ENCODE data around the gene CFB.

Gene CFB

GRCh38 chr6:31901415-31901952 lies 44.4 kb upstream of the CFB start:
- H3K4ac ChIP-seq (ENCODE audit: low read depth, low read length), result peak overlapping the region; percentile 65
- H3K79me2 ChIP-seq (ENCODE audit: control insufficient read depth, insufficient read depth, low read length, poor library complexity), result peaks cover 7% of the 10 kb centered on the region
- peak overlapping the region; percentile 78 for H3K4me2 ChIP-seq (ENCODE audit: low read length)
- no peak overlapping the region for H2BK12ac ChIP-seq (ENCODE audit: low read length)
- peak overlapping the region; percentile 76 for H3K18ac ChIP-seq (ENCODE audit: low read length)
- peaks cover 20% of the 10 kb centered on the region for H3K79me1 ChIP-seq (ENCODE audit: low read length)
- peaks cover 4 to 5% of the 10 kb centered on the region in 2 experiments for H3K36me3 ChIP-seq (ENCODE audit: control insufficient read depth in 1 of 2, insufficient read depth in 2 of 2, low read length in 2 of 2)
- WGBS (ENCODE audit: extremely low coverage, insufficient coverage, insufficient read length), result no CpG with 5 or more reads among the region's 45 CpGs
- H2AK5ac ChIP-seq (ENCODE audit: low read length), result peak overlapping the region; percentile 45
- peaks cover 15% of the 10 kb centered on the region in 2 experiments for H3K4me1 ChIP-seq (ENCODE audit: control insufficient read depth in 1 of 2, insufficient read depth in 2 of 2, low read length in 2 of 2)
- peak overlapping the region; percentile 63 for H4K12ac ChIP-seq (ENCODE audit: low read depth, low read length)
- H4K91ac ChIP-seq (ENCODE audit: low read depth, low read length), result peak overlapping the region; percentile 77
- H2BK120ac ChIP-seq (ENCODE audit: insufficient read depth, low read length, poor library complexity), result peak overlapping the region; percentile 5
- peaks cover 4% of the 10 kb centered on the region for H3K9me3 ChIP-seq (ENCODE audit: insufficient read depth, low read depth, low read length)
- H3K23ac ChIP-seq (ENCODE audit: low read length), result no peak overlapping the region
- H4K8ac ChIP-seq (ENCODE audit: low read depth, low read length), result peak overlapping the region; percentile 51
- no peak for DNase-seq
- H3K9ac ChIP-seq (ENCODE audit: low read length), result peak overlapping the region; percentile 50
- H3K27me3 ChIP-seq (ENCODE audit: insufficient read depth, low read length), result no peaks in the 10 kb centered on the region
- H2AFZ ChIP-seq (ENCODE audit: insufficient read depth, low read length, poor library complexity), result peak overlapping the region; percentile 59
- H3K14ac ChIP-seq (ENCODE audit: low read length), result peak overlapping the region; percentile 81
- H2BK5ac ChIP-seq (ENCODE audit: low read depth, low read length, poor library complexity), result no peak overlapping the region
- H3K27ac ChIP-seq (ENCODE audit: low read depth, low read length), result peak overlapping the region; percentile 71
- H3K4me3 ChIP-seq (ENCODE audit: low read depth, low read length), result peak overlapping the region; percentile 76

GRCh38 chr6:31901953-31902643 lies 43.8 kb upstream of the CFB start, which contains the start of gene ZBTB12:
Gene ZBTB12, minus strand, starts transcription at chr6:31902086. Its CDS starts 781 bp downstream, at chr6:31901305.
- no peaks in the 10 kb centered on the region for H3K27me3 ChIP-seq (ENCODE audit: insufficient read depth, low read length)
- peak within 1 kb of the TSS; percentile 76 for H3K18ac ChIP-seq (ENCODE audit: low read length)
- no peak within 1 kb of the TSS for H2BK5ac ChIP-seq (ENCODE audit: low read depth, low read length, poor library complexity)
- H3K79me2 ChIP-seq (ENCODE audit: control insufficient read depth, insufficient read depth, low read length, poor library complexity), result peaks cover 7% of the 10 kb centered on the region
- peak; percentile 54 to 67 for DNase-seq
- H3K4me3 ChIP-seq (ENCODE audit: low read depth, low read length), result peak within 1 kb of the TSS; percentile 76
- peak within 1 kb of the TSS; percentile 50 for H3K9ac ChIP-seq (ENCODE audit: low read length)
- peaks cover 11 to 12% of the 10 kb centered on the region in 2 experiments for H3K4me1 ChIP-seq (ENCODE audit: control insufficient read depth in 1 of 2, insufficient read depth in 2 of 2, low read length in 2 of 2)
- H2AK5ac ChIP-seq (ENCODE audit: low read length), result peak within 1 kb of the TSS; percentile 83
- H3K36me3 ChIP-seq (ENCODE audit: control insufficient read depth in 1 of 2, insufficient read depth in 2 of 2, low read length in 2 of 2), result peaks cover 4 to 5% of the 10 kb centered on the region in 2 experiments
- H4K12ac ChIP-seq (ENCODE audit: low read depth, low read length), result peak within 1 kb of the TSS; percentile 63
- peak within 1 kb of the TSS; percentile 65 for H3K4ac ChIP-seq (ENCODE audit: low read depth, low read length)
- H4K91ac ChIP-seq (ENCODE audit: low read depth, low read length), result peak within 1 kb of the TSS; percentile 77
- peaks cover 18% of the 10 kb centered on the region for H3K79me1 ChIP-seq (ENCODE audit: low read length)
- H4K8ac ChIP-seq (ENCODE audit: low read depth, low read length), result peak within 1 kb of the TSS; percentile 61
- H2AFZ ChIP-seq (ENCODE audit: insufficient read depth, low read length, poor library complexity), result peak within 1 kb of the TSS; percentile 87
- WGBS (ENCODE audit: extremely low coverage, insufficient coverage, insufficient read length), result no CpG with 5 or more reads among the region's 77 CpGs
- peak within 1 kb of the TSS; percentile 81 for H3K14ac ChIP-seq (ENCODE audit: low read length)
- H3K4me2 ChIP-seq (ENCODE audit: low read length), result peak within 1 kb of the TSS; percentile 78
- peaks cover 4% of the 10 kb centered on the region for H3K9me3 ChIP-seq (ENCODE audit: insufficient read depth, low read depth, low read length)
- H2BK12ac ChIP-seq (ENCODE audit: low read length), result no peak within 1 kb of the TSS
- H3K23ac ChIP-seq (ENCODE audit: low read length), result no peak within 1 kb of the TSS
- H2BK120ac ChIP-seq (ENCODE audit: insufficient read depth, low read length, poor library complexity), result peak within 1 kb of the TSS; percentile 5
- peak within 1 kb of the TSS; percentile 71 for H3K27ac ChIP-seq (ENCODE audit: low read depth, low read length)

- Histone ChIP-seq H3K4me3 (ENCODE audit: low read depth, low read length) (no peak overlapping the region), H2AFZ (ENCODE audit: insufficient read depth, low read length, poor library complexity) (no peak overlapping the region), H4K12ac (ENCODE audit: low read depth, low read length) (no peak overlapping the region), H3K9ac (ENCODE audit: low read length) (no peak overlapping the region), H3K27me3 (ENCODE audit: insufficient read depth, low read length) (no peaks in the 10 kb centered on the region), H3K27ac (ENCODE audit: low read depth, low read length) (no peak overlapping the region), H3K4me1 (ENCODE audit: control insufficient read depth in 1 of 2, insufficient read depth in 2 of 2, low read length in 2 of 2) (peaks cover 7 to 8% of the 10 kb centered on the region in 2 experiments), H4K91ac (ENCODE audit: low read depth, low read length) (no peak overlapping the region), H2BK12ac (ENCODE audit: low read length) (no peak overlapping the region), H4K8ac (ENCODE audit: low read depth, low read length) (no peak overlapping the region), H3K36me3 (ENCODE audit: control insufficient read depth in 1 of 2, insufficient read depth in 2 of 2, low read length in 2 of 2) (peaks cover 4 to 5% of the 10 kb centered on the region in 2 experiments), H3K79me2 (ENCODE audit: control insufficient read depth, insufficient read depth, low read length, poor library complexity) (no peaks in the 10 kb centered on the region), H3K4me2 (ENCODE audit: low read length) (no peak overlapping the region), H3K23ac (ENCODE audit: low read length) (no peak overlapping the region), H2AK5ac (ENCODE audit: low read length) (no peak overlapping the region), H3K18ac (ENCODE audit: low read length) (no peak overlapping the region), H2BK5ac (ENCODE audit: low read depth, low read length, poor library complexity) (no peak overlapping the region), H2BK120ac (ENCODE audit: insufficient read depth, low read length, poor library complexity) (no peak overlapping the region), H3K14ac (ENCODE audit: low read length) (no peak overlapping the region), H3K79me1 (ENCODE audit: low read length) (peaks cover 10% of the 10 kb centered on the region), H3K4ac (ENCODE audit: low read depth, low read length) (no peak overlapping the region), H3K9me3 (ENCODE audit: insufficient read depth, low read depth, low read length) (peaks cover 4% of the 10 kb centered on the region)
- DNase-seq, result no peak
- WGBS (ENCODE audit: extremely low coverage, insufficient coverage, insufficient read length), result no CpG with 5 or more reads among the region's 3 CpGs
These were observed 41.9 kb upstream of the CFB start for GRCh38 chr6:31903957-31904356.

- Histone ChIP-seq H3K27me3 (ENCODE audit: insufficient read depth, low read length) (no peaks in the 10 kb centered on the region), H2AFZ (ENCODE audit: insufficient read depth, low read length, poor library complexity) (no peak overlapping the region), H3K4me2 (ENCODE audit: low read length) (no peak overlapping the region), H3K18ac (ENCODE audit: low read length) (no peak overlapping the region), H3K4ac (ENCODE audit: low read depth, low read length) (no peak overlapping the region), H3K4me1 (ENCODE audit: control insufficient read depth in 1 of 2, insufficient read depth in 2 of 2, low read length in 2 of 2) (peaks cover 7 to 8% of the 10 kb centered on the region in 2 experiments), H3K14ac (ENCODE audit: low read length) (no peak overlapping the region), H4K8ac (ENCODE audit: low read depth, low read length) (no peak overlapping the region), H3K4me3 (ENCODE audit: low read depth, low read length) (no peak overlapping the region), H3K9ac (ENCODE audit: low read length) (no peak overlapping the region), H3K23ac (ENCODE audit: low read length) (no peak overlapping the region), H2BK5ac (ENCODE audit: low read depth, low read length, poor library complexity) (no peak overlapping the region), H4K12ac (ENCODE audit: low read depth, low read length) (no peak overlapping the region), H2BK12ac (ENCODE audit: low read length) (no peak overlapping the region), H3K36me3 (ENCODE audit: control insufficient read depth in 1 of 2, insufficient read depth in 2 of 2, low read length in 2 of 2) (peaks cover under 1 to 2% of the 10 kb centered on the region in 2 experiments), H2BK120ac (ENCODE audit: insufficient read depth, low read length, poor library complexity) (no peak overlapping the region), H4K91ac (ENCODE audit: low read depth, low read length) (no peak overlapping the region), H3K79me2 (ENCODE audit: control insufficient read depth, insufficient read depth, low read length, poor library complexity) (no peaks in the 10 kb centered on the region), H3K79me1 (ENCODE audit: low read length) (peaks cover 10% of the 10 kb centered on the region), H3K9me3 (ENCODE audit: insufficient read depth, low read depth, low read length) (no peaks in the 10 kb centered on the region), H2AK5ac (ENCODE audit: low read length) (no peak overlapping the region), H3K27ac (ENCODE audit: low read depth, low read length) (no peak overlapping the region)
- DNase-seq, result no peak
- no CpG with 5 or more reads among the region's 1 CpG for WGBS (ENCODE audit: extremely low coverage, insufficient coverage, insufficient read length)
These were observed 40.9 kb upstream of the CFB start for GRCh38 chr6:31905041-31905440.
